ENCODE results near the gene GRK2.

Gene GRK2

DNA sequence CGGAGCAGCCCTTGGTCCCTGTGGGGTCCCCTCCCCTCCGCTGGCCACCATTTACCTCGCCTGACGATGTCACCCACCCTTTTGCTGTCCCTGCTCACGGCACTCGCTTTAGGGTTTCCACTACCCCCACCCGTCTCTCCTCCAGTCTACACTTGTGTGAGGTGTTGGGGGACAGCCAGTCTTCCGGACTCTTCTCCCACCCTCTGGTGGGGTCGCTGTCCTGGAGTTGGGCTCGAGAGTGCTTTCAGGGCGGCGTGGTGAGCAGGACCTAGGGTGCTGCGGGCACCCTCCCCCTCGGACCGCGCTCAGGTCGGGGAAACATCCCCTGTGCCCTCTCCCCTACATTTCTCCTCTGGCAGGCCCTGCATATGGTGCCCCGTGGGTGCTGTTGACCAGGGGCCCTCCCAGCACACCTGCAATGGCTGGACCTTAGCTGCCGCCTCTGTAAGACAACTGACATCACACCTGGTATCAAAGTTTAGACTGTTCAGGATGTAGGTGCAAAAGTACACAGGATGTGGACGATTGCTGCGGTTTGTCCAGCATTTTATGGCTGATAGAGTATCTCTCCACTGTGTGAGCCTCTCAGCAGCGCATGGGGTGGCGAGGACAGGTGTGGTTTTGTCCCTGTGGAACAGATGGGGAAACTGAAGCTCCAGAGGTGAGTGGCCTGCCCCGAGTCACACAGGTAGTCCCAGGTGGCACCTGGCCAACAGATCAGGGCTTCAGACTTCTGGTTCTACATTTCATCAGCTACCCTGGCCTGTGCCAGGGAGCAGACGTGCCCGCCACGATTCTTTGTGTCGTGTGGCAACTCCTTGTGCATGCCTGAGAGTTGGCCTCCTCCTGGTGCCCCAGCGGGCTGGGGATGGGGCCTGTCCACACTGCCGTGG lies 1.2 kb downstream of the GRK2 start:
- TF ChIP-seq, protein P1, sequence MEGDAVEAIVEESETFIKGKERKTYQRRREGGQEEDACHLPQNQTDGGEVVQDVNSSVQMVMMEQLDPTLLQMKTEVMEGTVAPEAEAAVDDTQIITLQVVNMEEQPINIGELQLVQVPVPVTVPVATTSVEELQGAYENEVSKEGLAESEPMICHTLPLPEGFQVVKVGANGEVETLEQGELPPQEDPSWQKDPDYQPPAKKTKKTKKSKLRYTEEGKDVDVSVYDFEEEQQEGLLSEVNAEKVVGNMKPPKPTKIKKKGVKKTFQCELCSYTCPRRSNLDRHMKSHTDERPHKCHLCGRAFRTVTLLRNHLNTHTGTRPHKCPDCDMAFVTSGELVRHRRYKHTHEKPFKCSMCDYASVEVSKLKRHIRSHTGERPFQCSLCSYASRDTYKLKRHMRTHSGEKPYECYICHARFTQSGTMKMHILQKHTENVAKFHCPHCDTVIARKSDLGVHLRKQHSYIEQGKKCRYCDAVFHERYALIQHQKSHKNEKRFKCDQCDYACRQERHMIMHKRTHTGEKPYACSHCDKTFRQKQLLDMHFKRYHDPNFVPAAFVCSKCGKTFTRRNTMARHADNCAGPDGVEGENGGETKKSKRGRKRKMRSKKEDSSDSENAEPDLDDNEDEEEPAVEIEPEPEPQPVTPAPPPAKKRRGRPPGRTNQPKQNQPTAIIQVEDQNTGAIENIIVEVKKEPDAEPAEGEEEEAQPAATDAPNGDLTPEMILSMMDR (IDR thresholded peaks at IDR 0.05; ENCODE audit: low read depth, low read length): no peak
- H3K4me3 ChIP-seq (ENCODE audit: low read depth, low read length): peak overlapping the region; percentile 84

DNA sequence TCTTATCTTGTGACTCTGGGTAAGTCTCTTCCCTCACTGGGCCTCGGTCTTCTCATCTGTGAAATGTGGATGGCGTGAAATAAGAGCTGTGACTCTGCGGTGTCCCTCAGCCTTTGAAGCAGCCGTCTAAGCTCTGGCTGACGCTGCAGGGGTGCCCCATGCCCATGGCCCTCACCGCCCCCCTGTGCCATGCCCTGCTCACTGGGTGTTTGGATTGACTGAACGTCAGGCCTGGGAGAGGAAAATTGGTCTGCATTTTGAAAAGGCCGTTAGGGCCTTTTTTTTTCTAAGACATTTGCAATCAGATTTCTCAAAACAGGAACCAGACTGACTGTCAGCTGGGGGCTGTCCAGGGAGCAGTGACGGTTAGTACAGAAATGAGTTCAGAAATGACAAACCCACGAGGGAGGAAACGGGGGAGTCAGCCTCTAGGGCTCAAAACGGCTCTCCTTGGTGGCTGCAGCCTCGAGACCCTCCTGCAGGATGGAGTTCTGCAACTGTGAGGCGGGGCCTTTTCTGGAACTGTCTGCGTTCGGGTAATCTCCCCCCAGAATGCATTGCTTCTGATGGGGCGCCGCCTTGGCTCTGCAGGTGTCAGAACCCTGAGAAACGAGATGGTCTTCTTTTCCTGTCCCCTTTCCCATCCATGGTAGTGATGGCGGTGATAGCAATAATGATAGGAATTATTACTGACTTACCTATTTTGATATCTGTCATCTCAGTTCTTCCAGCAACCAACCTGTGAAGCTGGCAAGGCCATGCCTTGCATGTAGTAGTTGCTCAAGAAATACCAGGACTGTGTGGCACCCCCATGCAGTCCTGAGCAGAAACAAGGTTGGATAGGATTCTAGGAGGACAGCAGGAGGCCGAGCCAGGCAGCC lies 2.0 kb downstream of the GRK2 start:
- no peak overlapping the region; the same call in 1 of the 2 replicates for H3K4me3 ChIP-seq (ENCODE audit: low read depth, low read length)
- TF ChIP-seq, protein P1 (IDR thresholded peaks at IDR 0.05; ENCODE audit: low read depth, low read length): no peak

DNA sequence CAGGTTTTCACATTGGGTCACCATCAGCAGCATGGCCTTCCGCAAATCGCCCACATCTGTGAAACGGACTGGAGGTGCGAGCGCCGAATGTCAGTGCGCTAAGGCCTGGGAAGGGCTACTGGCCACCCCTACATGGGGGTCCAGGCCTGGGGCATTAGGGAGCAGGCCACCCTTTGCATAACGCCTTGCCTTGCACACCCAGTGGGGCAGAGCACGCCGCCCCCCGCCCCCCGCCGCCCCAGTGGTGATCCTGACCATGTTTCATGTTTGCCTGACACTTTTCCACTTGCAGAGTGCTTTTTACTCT lies 2.6 kb downstream of the GRK2 start:
- TF ChIP-seq, protein P1 (IDR thresholded peaks at IDR 0.05; ENCODE audit: low read depth, low read length): no peak
- no peak overlapping the region for H3K4me3 ChIP-seq (ENCODE audit: low read depth, low read length)

- no peak overlapping the region for H3K4me3 ChIP-seq (ENCODE audit: low read depth, low read length)
- TF ChIP-seq, protein P1 (IDR thresholded peaks at IDR 0.05; ENCODE audit: low read depth, low read length): no peak
Measured at GRCh38 chr11:67269401-67270255, 3.4 kb downstream of the GRK2 start.

- H3K4me3 ChIP-seq (ENCODE audit: low read depth, low read length): no peak overlapping the region
- TF ChIP-seq, protein P1 (IDR thresholded peaks at IDR 0.05; ENCODE audit: low read depth, low read length): no peak
Measured at GRCh38 chr11:67270256-67271204, 4.3 kb downstream of the GRK2 start.

DNA sequence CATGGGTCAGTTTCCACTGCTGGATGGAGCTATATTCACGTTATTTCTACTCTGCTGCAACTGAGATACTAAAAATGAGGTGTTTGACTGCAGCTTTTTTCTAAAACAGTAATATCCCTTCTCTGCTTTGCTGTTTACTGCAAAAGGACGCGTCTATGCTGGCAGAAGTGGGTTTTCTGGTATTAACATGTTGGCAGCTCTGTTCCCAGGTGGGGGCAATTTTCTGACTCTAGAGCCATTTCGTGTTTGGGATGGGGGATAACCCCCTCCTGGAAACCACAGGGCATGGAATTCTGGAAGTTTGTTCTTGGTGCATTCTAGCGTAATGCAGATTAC lies 4.9 kb downstream of the GRK2 start:
- no peak overlapping the region for H3K4me3 ChIP-seq (ENCODE audit: low read depth, low read length)
- TF ChIP-seq, protein P1 (IDR thresholded peaks at IDR 0.05; ENCODE audit: low read depth, low read length): no peak
